IPS-18c (cell line): Measurements from ENCODE around the gene EIF2B1.
A peak's percentile ranks its signal among the peaks of the same experiment; 100 is the strongest.
"Not testable (repeated sequence)": the region's sequence is repeated elsewhere in the genome, so short reads cannot be mapped to it uniquely, and the experiment has no call there.

Source experiments
- H3K4me3 ChIP-seq: 2 replicates; pipeline ENCODE4 v1.7.0; 2013; ENCODE audit warnings: low read depth, mild to moderate bottlenecking, low read length, moderate library complexity; ENCODE audit not compliant: insufficient read depth
- H3K9me3 ChIP-seq: one replicate; pipeline ENCODE4 v1.6.1; 2013; ENCODE audit warnings: mild to moderate bottlenecking, low read length, moderate library complexity; ENCODE audit not compliant: control insufficient read depth, insufficient read depth

EIF2B1 gene

DNA sequence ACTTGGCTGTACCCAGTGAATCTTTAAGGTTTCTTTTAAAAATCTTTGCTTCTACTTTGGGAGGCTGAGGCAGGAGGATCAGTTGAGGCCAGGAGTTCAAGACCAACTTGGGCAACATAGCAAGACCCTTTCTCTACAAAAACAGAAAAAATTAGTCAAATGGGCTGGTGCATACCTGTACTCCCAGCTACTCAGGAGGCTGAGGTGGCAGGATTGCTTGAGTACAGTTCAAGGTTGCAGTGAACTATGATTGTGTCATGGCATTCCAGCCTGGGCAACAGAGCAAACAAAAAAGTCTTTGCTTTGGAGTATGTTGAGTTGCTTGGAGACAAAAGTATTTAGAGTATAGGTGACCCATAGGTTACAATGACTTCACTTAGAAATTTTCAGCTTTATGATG, 37.8 kb downstream of the EIF2B1 start:
- Histone ChIP-seq H3K4me3 (no peak overlapping the region), H3K9me3 (no peaks in the 10 kb centered on the region)

DNA sequence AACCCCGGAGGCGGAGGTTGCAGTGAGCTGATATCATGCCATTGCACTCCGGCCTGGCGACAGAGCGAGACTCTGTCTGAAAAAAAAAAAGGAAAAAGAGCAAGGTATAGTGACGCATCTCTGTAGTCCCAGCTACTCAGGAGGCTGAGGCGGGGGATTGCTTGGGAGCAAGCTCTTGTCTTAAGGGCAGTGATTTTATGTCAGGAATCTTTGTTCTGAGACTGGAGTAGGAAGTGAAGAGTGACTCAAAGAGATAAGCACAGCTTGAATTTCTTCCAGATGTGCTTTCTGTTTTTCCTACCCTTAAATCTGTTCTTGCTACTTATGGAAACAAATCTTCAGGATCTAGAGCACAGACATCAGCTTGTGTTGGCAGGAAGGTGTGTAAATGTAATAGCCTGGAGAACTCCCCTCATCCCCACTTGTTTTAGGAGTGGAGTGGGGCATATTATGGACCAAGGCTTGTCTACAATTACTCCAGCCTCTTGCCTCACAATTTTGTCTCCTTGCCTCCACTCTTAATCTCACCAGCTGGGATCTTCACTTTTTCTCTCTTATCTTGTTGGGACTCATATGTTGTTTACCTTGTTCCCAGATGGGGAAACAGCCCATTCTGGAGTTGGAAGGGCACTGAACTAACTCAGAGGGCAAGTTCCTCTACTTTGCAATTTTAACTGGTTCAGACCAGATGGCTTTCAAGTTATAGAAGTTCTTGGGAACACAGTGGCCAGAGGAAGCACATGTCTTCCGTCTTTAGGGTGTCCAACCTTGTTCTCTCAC, 41.6 kb downstream of the EIF2B1 start:
- Histone ChIP-seq H3K4me3 (no peak overlapping the region), H3K9me3 (no peaks in the 10 kb centered on the region)

DNA sequence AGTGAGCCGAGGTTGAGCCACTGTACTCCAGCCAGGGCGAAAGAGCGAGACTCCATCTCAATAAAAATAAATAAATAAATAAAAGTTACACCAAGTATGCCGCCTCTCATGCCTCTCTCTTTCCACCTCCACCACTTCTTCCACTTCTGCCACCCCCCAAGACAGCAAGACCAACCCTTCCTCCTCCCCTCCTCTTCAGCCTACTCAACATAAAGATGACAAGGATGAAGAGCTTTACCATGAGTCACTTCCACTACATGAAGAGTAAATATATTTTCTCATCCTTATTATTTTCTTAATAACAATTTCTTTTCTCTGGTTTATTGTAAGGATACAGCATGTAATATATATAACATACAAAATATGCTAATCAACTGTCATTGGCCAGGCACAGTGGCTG, 52.7 kb downstream of the EIF2B1 start:
- no peak overlapping the region for H3K4me3 ChIP-seq
- H3K9me3 ChIP-seq: no peaks in the 10 kb centered on the region

DNA sequence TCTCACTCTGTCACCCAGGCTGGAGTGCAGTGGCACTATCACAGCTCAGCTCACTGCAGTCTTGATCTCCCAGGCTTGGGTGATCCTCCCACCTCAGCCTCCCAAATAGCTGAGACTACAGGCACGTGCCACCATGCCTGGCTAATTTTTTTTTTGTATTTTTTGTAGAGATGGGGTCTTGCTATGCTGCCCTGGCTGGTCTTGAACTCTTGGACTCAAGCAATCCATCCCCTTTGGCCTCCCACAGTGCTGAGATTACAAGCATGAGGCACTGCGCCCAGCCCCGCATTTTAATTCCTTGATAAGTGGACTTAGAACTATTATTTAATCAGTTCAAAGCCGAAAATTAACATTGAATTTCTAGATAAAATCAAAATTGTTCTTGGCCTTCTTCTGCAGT, 54.7 kb downstream of the EIF2B1 start:
- not testable (repeated sequence) for H3K4me3 ChIP-seq, H3K9me3 ChIP-seq

DNA sequence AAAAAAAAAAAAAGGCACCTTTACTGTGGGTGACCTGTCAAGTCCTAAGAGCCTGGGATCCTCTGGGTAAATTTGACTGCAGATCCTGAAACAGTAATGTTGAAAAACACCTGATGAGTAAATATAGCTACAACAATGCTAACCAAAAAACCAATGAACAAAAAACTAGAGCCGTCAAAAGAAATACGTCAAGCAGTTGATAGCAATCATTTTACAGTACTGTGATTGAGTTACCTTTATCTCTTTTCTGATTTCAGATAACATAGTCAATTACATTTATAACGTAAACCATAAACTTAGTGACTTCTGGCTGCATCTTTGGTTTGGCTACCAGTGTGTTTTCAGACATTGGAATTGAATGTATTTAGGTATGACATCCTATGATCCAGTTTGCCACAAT, 55.2 kb downstream of the EIF2B1 start:
- H3K4me3 ChIP-seq: no peak overlapping the region
- no peaks in the 10 kb centered on the region for H3K9me3 ChIP-seq

DNA sequence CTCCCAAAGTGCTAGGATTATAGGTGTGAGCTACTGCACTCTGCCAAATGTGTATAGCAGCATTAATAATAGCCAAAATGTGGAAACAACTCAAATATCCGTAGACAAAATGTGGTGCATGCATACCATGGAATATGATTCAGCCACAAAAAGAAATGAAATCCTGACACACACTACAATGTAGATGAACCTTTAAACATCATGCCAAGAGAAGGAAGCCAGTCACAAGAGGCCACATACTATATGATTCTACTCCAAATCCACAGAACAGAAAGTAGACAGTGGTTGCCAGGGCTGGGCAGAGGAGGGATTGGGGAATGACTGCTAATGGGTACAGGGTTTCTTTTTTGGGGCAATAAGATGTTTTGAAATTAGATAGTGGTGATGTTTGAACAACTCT, 56.9 kb downstream of the EIF2B1 start:
- no peaks in the 10 kb centered on the region for H3K9me3 ChIP-seq
- no peak overlapping the region for H3K4me3 ChIP-seq

DNA sequence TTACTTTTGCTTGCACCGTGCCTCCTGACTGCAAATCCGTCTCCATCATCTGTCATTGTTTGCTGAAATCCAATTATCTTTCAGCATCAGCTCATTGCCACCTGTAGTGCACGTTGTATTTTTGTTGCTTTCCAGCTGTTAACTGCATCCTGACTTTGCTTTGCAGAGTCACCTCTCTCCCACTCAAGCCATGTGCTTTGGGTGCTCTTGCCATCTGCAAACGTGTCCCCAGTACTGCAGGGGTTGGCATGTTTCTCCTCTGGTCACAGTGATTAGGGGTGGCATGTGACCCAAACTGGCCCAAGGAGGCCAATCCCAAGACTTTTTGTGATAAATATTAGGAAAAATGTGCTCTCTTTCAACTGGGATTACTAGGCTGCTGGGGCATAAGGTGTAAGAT, 59.6 kb downstream of the EIF2B1 start:
- no peak overlapping the region for H3K4me3 ChIP-seq

DNA sequence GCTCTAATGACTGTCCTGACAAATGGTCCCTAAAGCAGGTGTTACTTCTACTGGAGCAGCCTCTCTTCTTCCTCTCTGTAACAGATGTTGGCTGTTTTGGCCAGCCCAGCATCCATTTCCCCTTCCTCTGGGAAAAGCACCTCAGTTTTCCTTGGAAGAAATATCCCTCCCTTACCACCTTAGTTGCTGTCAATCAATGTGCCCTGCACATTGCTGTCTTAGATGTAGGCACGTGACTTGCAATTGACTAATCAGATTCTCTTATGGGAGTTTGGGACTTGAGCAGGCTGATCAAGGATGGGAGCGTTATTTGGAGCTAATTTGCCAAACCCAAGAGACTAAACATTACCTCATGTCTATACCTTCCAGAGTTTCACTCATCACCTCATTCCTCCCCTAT, 61.1 kb downstream of the EIF2B1 start:
- H3K9me3 ChIP-seq: no peaks in the 10 kb centered on the region
- no peak overlapping the region for H3K4me3 ChIP-seq

More for the DNA sequence above, 59.6 kb downstream of the EIF2B1 start:
- no peaks in the 10 kb centered on the region for H3K9me3 ChIP-seq

DNA sequence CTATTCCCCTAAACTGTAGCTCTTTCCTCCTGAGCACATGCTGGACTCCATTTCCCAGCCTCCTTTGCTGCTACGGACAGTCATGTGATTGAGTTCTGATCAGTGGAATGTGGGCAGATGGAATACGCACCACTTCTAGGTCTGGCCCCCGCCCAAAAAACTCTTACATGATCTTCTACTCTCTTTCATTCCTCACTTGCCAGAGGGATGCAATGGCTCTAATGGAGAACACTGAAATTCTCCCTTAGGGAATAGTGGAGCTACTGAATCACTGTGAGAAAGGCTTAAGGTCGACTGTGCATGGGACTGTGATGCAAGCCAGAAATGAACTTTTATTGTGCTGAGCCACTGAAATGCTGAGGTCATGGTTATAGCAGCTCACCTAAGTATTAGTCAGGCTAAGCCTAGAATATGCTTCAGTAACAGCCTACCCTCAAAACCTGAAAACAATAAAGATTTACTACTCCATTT, 62.1 kb downstream of the EIF2B1 start:
- Histone ChIP-seq H3K9me3 (no peaks in the 10 kb centered on the region), H3K4me3 (0 out of 2 replicates have a peak overlapping the region, but pooled peaks have one; percentile 1)
